ENCODE measurements around the gene ITGB5.

DNA sequence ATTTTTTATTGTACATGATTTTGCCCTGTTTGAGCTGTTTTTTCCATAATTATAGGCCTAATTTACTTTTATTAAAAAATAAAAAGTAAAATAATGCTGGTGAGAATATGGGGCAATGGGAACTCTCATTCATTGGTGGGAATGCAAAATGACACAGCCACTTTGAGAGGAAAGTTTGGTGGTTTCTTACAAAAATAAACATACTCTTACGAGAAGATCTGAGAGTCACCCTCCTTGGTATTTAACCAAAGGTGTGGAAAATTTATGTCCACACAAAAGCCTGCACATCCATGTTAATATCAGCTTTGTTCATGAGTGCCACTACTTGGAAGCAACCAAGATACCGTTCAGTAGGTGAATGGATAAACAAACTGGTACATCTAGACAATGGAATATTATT lies 37.6 kb upstream of the ITGB5 start:
- TF ChIP-seq, protein P1, sequence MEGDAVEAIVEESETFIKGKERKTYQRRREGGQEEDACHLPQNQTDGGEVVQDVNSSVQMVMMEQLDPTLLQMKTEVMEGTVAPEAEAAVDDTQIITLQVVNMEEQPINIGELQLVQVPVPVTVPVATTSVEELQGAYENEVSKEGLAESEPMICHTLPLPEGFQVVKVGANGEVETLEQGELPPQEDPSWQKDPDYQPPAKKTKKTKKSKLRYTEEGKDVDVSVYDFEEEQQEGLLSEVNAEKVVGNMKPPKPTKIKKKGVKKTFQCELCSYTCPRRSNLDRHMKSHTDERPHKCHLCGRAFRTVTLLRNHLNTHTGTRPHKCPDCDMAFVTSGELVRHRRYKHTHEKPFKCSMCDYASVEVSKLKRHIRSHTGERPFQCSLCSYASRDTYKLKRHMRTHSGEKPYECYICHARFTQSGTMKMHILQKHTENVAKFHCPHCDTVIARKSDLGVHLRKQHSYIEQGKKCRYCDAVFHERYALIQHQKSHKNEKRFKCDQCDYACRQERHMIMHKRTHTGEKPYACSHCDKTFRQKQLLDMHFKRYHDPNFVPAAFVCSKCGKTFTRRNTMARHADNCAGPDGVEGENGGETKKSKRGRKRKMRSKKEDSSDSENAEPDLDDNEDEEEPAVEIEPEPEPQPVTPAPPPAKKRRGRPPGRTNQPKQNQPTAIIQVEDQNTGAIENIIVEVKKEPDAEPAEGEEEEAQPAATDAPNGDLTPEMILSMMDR (conservative IDR thresholded peaks at IDR 0.05 in 1 of 2, IDR thresholded peaks at IDR 0.05 in 1 of 2; ENCODE audit: low read depth in 1 of 2, low read length in 2 of 2), result no peak
- no peak for TF ChIP-seq EZH2 (IDR thresholded peaks at IDR 0.05; ENCODE audit: low read length, missing control alignments)

Data from fibroblast of lung (primary cell).